GM21717 (cell line): ENCODE measurements around the gene FAM241B.

ENCODE experiments used
- ATAC-seq: cut with Tn5 transposase; IDR thresholded peaks from one replicate; pipeline ENCODE4 v1.9.1; 2021; ENCODE audit warnings: mild to moderate bottlenecking, moderate library complexity; ENCODE audit not compliant: unreplicated experiment

Gene FAM241B

GRCh38 chr10:69633673-69634635 is 3.9 kb downstream of the FAM241B start:
- no peak for ATAC-seq

GRCh38 chr10:69634759-69635425 is 4.8 kb downstream of the FAM241B start:
- no peak for ATAC-seq

- ATAC-seq: no peak
Observed at GRCh38 chr10:69635428-69636272, 5.6 kb downstream of the FAM241B start.

DNA sequence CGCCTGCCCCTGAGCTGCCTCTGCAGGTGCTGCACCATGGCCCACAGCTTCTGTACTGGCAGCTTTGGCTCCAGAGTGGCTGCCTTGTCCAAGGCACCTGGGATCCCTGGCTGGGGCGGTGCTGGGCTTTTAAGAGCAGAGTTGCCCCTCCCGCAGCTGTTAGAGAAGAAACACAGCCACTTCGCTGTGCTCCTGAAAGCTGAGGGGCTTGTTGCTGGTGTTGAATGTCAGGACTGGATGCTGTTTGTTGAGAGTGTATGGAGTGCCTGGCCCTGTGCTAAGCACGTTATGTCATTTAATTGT is 6.2 kb downstream of the FAM241B start:
- ATAC-seq: no peak

GRCh38 chr10:69636626-69637605 is 6.9 kb downstream of the FAM241B start:
- no peak for ATAC-seq

- ATAC-seq: no peak
Observed at GRCh38 chr10:69638642-69639041, 8.6 kb downstream of the FAM241B start.

- no peak for ATAC-seq
Observed at GRCh38 chr10:69639291-69640195, 9.5 kb downstream of the FAM241B start.

DNA sequence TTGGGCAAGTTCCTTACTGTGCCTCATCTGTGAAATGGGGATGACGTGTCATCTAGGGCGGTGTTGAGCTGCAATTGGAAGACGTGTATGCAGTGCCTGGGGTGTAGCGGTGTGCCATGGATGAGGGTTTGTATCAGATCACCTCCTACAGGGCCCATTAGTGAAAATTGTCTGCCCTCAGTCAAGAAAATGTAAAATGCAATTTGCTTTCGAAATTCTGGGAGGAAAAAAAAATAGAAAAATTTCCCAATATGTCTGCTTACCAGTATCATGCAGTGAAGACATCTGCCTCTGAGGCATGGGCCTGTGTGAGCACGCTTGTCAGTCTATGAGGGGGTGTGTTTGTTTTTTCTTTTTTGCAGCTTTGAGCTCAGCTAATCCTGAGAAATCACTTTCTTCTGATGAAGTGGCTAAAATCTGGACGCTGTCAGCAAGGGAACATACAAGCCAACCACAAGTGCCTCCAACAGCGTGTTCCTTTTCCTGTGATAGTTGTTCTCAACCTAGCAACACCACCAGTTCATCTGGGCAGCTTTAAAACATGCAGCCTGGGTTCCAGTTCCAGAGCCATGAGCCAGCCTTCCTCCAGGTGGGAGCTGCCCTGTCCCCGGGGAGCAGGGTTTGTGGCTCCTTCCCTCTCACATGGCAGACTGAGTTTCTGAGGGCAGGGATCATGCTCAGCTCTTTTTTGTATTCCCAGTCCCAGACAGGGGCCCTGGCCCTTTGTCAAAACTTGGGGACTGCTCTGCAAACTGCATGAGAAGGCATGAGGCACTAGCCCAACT is 10.3 kb downstream of the FAM241B start:
- ATAC-seq: no peak

DNA sequence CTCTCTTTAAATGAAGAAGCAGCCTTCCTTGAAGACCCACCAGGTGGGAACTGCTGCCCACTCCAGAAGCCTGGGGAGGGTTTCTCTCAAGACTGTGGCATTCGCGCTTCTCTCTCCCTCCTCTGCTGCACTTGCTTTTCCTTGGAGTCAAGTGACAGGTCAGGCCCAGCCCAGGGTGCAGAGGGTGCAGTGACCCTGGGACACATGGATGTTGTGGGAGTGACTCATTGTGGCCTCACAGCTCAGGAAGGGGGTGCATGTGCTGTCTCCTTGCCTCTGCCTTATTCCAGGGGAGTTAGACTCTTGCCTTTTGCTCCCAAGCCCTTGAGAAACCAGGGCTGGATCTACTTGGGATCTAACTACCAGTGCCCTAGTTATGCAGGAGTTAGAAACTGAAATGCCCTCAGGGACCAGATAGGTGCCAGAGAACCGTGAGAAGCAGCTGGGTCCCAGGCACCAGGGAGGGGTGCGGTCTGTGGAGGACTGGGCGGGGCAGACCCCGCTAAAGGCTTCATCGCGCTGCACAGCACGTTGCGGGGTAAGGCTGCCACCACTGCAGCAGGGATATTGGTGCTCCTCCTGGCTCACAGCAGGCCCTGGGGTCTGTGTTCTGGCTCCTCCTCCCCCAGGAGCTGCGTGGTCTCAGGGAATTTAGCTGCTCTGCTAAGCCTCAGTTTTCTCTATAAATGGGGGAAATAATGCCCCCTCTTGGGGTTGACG is 11.4 kb downstream of the FAM241B start:
- ATAC-seq: no peak

DNA sequence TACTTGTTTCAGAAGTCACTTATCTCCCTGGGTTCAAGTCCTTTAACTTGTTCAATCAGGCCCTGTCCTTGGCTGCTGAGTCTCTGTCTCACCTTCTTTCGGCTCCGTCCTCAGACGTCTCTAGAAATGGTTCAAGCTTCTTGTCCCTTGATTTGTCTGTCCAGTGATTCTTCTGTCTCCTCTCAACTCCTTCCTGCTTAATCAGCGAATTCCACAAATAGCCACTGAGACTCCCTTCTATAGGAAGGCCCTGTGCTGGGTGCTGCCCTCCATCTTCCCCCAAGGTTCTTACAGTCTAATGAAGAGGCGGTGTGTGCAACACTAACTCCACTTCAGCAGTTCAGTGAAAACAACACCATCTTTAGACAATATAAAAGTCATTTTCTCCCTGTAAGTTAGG is 12.7 kb downstream of the FAM241B start:
- ATAC-seq: no peak

DNA sequence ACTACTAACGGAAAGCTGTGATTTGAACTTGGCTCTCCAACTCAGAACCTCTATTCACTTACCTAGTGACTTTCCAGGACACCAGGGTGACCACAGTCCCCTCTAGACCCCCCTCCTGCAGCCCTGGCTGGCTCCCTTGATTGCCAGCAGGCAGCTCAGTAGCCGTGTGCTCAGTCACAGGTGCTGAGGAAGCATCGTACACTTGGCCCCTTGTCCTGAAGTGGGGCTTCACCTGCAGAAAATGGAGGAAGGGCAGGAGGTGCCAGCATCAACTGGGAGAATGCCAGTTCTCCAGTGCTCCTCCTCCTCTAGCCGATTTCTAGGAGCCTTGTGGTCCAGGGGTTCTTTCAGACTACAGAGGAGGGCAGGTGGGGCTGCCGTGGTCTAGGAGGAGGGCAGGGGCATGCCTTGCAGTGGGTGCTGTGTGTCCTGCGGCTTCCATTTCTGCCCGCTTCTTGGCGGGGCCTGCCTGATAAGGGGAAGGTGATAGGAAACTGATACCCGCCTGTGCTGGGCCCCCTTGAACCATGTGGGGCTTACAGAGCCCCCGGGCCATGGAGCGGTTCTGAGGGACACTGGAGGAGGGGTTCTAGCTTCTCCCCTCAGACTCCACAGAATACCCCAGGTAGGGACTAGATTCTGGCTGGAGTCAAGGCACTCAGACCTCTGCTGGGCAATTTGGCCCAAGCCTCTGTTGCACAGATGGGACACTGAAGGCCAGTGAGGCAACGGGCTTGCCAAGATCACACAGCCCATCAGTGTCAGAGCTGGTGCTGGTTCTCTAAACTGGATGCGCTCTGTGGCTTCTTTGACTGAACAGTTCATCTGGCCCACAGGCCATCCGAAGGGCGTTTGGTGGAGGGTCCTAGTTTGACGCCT is 14.0 kb downstream of the FAM241B start:
- no peak for ATAC-seq

DNA sequence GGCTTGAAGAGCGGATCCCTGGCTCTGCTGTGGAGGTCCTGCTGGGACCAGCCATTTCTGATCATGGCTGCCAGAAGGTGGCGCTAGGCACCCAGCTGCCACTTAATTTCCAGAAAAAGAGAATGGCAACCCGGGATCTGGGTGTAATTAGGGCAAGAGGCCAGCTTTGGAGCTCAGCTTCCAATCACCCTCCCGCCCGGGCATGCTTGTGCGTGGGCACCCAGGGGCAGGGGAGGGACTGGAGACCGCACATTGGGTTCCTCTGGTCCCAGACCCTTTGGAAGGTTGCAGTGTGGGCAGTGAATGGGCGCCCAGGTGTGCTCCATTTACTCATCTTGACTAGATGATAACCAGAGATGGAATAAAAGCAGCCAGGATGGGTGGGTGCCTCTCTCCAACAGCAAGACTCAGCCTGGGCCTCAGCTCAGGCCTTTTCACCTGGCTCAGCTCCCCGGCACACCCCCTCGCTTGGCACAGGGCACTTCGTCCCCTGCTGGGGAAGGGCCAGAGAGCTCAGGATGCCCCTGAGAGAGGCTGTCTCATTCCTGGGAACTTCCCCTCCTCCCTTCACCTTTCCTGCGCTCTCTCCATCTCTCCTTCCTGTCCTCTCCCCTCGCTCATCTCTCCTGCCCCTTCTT is 14.7 kb downstream of the FAM241B start:
- ATAC-seq: no peak

- ATAC-seq: no peak
Observed at GRCh38 chr10:69645296-69646184, 15.5 kb downstream of the FAM241B start.

DNA sequence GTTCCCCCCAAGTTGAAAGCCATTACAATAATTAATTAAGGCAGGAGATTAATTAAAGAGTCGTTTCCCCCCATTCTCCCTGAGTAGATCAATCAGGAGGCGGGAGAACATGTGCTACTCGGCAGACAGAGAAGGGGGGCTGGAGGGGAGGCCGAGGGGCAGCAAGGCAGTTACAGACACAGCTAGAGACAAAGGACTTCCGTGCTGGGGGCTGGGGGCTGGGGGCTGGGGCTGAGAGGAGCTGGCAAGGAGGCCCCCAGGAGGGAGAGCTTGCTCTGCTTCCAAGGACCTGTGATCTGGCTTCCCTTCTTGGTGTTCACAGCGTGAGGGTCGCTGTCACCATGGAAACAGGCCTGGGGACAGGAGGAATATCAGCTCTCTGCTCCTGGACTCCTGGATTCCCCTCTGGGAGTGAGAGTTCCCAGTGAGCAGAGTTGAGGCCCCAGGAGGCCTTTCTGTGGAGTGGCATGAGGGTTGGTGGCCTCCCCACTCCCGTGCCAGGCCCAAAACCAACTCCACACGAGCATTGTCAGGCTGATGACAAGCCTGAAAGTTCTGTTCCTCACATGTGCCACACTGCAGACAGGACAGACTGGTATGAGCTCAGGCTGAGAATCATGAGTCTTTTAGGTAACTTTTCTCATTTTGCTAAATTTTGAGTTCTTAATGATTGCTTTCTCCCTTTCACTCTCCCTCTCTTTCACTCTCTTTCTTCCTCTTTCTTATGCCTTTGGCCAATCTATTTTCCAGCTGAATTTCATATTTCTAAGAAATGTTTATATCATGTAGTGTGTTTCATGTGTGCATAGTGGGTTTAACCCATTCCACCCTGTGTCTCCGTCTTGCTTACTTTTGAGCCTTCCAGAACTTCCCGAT is 16.4 kb downstream of the FAM241B start:
- ATAC-seq: no peak
